ENCODE measurements around the gene KLF15.

DNA sequence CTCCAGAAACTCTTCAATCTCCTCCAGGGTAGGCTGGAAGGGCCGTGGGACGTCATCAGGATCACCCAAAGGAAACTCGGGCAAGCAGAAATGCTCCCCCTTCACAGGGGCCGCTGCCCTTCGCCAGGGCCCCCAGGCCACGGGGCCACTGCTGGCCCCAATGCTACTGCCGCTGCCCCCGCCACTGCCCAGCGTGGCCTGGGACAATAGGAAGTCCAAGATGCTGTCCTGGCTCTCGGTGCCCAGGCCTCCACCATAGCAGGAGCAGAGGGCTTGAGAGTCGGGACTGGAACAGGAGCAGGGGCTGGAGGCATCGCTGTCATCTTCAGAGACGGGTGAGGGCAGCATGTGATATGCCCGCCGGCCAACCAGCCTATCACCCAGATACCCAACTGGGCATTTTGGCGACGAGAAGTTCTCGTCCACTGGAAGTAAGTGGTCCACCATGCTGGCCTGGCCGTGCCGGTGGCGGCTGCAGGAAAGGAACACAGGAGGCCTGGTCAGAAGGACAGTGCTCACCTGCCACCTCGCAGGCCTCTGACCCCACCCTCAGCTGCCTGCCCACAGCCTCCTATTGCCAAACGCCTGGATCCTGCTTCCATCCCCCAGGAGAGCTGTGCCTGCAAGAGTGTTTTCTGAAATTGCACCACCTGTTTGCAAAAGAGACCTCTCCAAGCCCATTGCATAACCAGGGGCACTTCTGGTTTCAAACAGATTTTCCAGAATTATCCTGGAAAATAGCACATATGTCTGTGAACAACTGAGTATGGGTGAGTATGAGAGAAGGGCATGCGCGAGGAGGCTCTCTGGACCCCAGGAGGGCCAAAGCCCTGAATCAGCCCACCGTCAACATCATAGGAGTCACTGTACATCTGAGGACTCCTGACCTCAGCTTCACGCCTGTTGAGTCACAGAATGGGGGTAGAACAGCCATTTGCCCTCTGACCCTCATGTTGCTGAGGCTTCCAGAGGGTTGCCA is 4.4 kb downstream of the KLF15 start:
- TF ChIP-seq, protein P1, sequence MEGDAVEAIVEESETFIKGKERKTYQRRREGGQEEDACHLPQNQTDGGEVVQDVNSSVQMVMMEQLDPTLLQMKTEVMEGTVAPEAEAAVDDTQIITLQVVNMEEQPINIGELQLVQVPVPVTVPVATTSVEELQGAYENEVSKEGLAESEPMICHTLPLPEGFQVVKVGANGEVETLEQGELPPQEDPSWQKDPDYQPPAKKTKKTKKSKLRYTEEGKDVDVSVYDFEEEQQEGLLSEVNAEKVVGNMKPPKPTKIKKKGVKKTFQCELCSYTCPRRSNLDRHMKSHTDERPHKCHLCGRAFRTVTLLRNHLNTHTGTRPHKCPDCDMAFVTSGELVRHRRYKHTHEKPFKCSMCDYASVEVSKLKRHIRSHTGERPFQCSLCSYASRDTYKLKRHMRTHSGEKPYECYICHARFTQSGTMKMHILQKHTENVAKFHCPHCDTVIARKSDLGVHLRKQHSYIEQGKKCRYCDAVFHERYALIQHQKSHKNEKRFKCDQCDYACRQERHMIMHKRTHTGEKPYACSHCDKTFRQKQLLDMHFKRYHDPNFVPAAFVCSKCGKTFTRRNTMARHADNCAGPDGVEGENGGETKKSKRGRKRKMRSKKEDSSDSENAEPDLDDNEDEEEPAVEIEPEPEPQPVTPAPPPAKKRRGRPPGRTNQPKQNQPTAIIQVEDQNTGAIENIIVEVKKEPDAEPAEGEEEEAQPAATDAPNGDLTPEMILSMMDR (conservative IDR thresholded peaks at IDR 0.05; ENCODE audit: low read depth, low read length): no peak
- TF ChIP-seq EZH2 (IDR thresholded peaks at IDR 0.05; ENCODE audit: low read length, unreplicated experiment) (no peak), EZH2phosphoT487 (IDR thresholded peaks at IDR 0.05; ENCODE audit: borderline replicate concordance, low read length) (no peak)

Data from PC-3 (cell line).